H9 (cell line): ENCODE measurements around the gene CDKAL1. TPM values are rescaled to one million over a fixed set of nuclear protein-coding genes. Genes with fewer than 3 reads are reported as not detected.

Source experiments
- DNase-seq: peaks from one replicate; pipeline ENCODE4 v3.0.0-alpha.2; 2017
- H2AFZ ChIP-seq: one replicate; pipeline ENCODE4 v1.6.1; 2013; ENCODE audit warnings: mild to moderate bottlenecking, low read length, control low read depth, moderate library complexity
- H2AK5ac ChIP-seq: 2 replicates; pipeline ENCODE4 v1.6.1; 2013; ENCODE audit warnings: low read length, control low read depth, mixed read lengths; ENCODE audit not compliant: insufficient read length
- H2BK120ac ChIP-seq: one replicate; pipeline ENCODE4 v1.6.1; 2013; ENCODE audit warnings: low read depth, mild to moderate bottlenecking, low read length, control low read depth, inconsistent platforms; ENCODE audit not compliant: poor library complexity, severe bottlenecking
- H2BK12ac ChIP-seq: 2 replicates; pipeline ENCODE4 v1.6.1; 2013; ENCODE audit warnings: low read length, control low read depth, mixed read lengths, low read depth; ENCODE audit not compliant: insufficient read length
- H2BK15ac ChIP-seq: 2 replicates; pipeline ENCODE4 v1.6.1; 2013; ENCODE audit warnings: low read depth, low read length, control low read depth
- H2BK20ac ChIP-seq: one replicate; pipeline ENCODE4 v1.6.1; 2013; ENCODE audit warnings: low read depth, mild to moderate bottlenecking, low read length, control low read depth, inconsistent platforms; ENCODE audit not compliant: poor library complexity, severe bottlenecking
- H2BK5ac ChIP-seq: 2 replicates; pipeline ENCODE4 v1.6.1; 2013; ENCODE audit warnings: low read length, control low read depth, mixed read lengths; ENCODE audit not compliant: insufficient read length
- H3K14ac ChIP-seq: 2 replicates; pipeline ENCODE4 v1.6.1; 2013; ENCODE audit warnings: low read length, control low read depth; ENCODE audit not compliant: insufficient read depth
- H3K18ac ChIP-seq: 2 replicates; pipeline ENCODE4 v1.6.1; 2013; ENCODE audit warnings: low read depth, mild to moderate bottlenecking, mixed read lengths, low read length, control low read depth; ENCODE audit not compliant: insufficient read length
- H3K23ac ChIP-seq: 2 replicates; pipeline ENCODE4 v1.6.1; 2013; ENCODE audit warnings: low read length, control low read depth, mixed read lengths, low read depth; ENCODE audit not compliant: insufficient read length
- H3K23me2 ChIP-seq: 2 replicates; pipeline ENCODE4 v1.6.1; 2013; ENCODE audit warnings: low read depth, mild to moderate bottlenecking, mixed read lengths, low read length, control low read depth; ENCODE audit not compliant: insufficient read length, poor library complexity, severe bottlenecking
- H3K27ac ChIP-seq: 2 replicates; pipeline ENCODE4 v1.5.1; 2013; ENCODE audit warnings: low read length, control low read depth, mixed read lengths, low read depth; ENCODE audit not compliant: insufficient read length
- H3K27me3 ChIP-seq: 2 replicates; pipeline ENCODE4 v1.6.1; 2013; ENCODE audit warnings: low read length, control low read depth, inconsistent platforms; ENCODE audit not compliant: insufficient read depth
- H3K4ac ChIP-seq: 2 replicates; pipeline ENCODE4 v1.6.1; 2013; ENCODE audit warnings: low read depth, mild to moderate bottlenecking, control low read depth, inconsistent platforms, low read length, moderate library complexity
- H3K4me1 ChIP-seq: 2 replicates; pipeline ENCODE4 v1.6.1; 2013; ENCODE audit warnings: low read length, control low read depth, inconsistent platforms; ENCODE audit not compliant: insufficient read depth
- H3K4me2 ChIP-seq: 2 replicates; pipeline ENCODE4 v1.6.1; 2013; ENCODE audit warnings: low read length, control low read depth, mixed read lengths; ENCODE audit not compliant: insufficient read length, insufficient read depth
- H3K56ac ChIP-seq: 2 replicates; pipeline ENCODE4 v1.6.1; 2013; ENCODE audit warnings: low read depth, mild to moderate bottlenecking, mixed read lengths, low read length, control low read depth; ENCODE audit not compliant: insufficient read length
- H3K79me1 ChIP-seq: 2 replicates; pipeline ENCODE4 v1.6.1; 2013; ENCODE audit warnings: low read depth, mild to moderate bottlenecking, moderate library complexity, low read length, control low read depth, inconsistent platforms; ENCODE audit not compliant: insufficient read depth, poor library complexity, severe bottlenecking
- H3K79me2 ChIP-seq: 2 replicates; pipeline ENCODE4 v1.6.1; 2013; ENCODE audit warnings: low read length, control low read depth, inconsistent platforms; ENCODE audit not compliant: insufficient read depth
- H3K9ac ChIP-seq: 2 replicates; pipeline ENCODE4 v1.6.1; 2013; ENCODE audit warnings: low read length, control low read depth, mixed read lengths; ENCODE audit not compliant: insufficient read length; ENCODE audit errors: extremely low read depth
- H3K9me3 ChIP-seq: one replicate; pipeline ENCODE4 v1.6.1; 2013; ENCODE audit warnings: low read depth, low read length, inconsistent platforms; ENCODE audit not compliant: control insufficient read depth
- H3T11ph ChIP-seq: one replicate; pipeline ENCODE4 v1.6.1; 2013; ENCODE audit warnings: mild to moderate bottlenecking, low read length, control low read depth, inconsistent platforms
- H4K20me1 ChIP-seq: one replicate; pipeline ENCODE4 v1.6.1; 2013; ENCODE audit not compliant: control insufficient read depth, insufficient read length, insufficient read depth
- H4K5ac ChIP-seq: 2 replicates; pipeline ENCODE4 v1.6.1; 2013; ENCODE audit warnings: low read depth, mild to moderate bottlenecking, mixed read lengths, low read length, control low read depth; ENCODE audit not compliant: insufficient read length
- H4K8ac ChIP-seq: replicated peaks from 2 replicates; pipeline ENCODE4 v1.6.1; 2013; ENCODE audit warnings: low read length, control low read depth, mixed read lengths, low read depth; ENCODE audit not compliant: insufficient read length
- H4K91ac ChIP-seq: 2 replicates; pipeline ENCODE4 v1.6.1; 2013; ENCODE audit warnings: low read depth, mild to moderate bottlenecking, moderate library complexity, mixed read lengths, low read length, control low read depth; ENCODE audit not compliant: insufficient read length
- H3K27ac Mint-ChIP-seq, 3 experiments: 2 replicates in 2 of 3; 3 replicates in 1 of 3; pipeline ENCODE4 v1.8.0; 2020 to 2021; ENCODE audit warnings: mixed read lengths in 3 of 3, mild to moderate bottlenecking in 1 of 3, moderate library complexity in 1 of 3
- H3K27me3 Mint-ChIP-seq: 2 replicates; pipeline ENCODE4 v1.8.0; 2021; ENCODE audit warnings: low read depth, mild to moderate bottlenecking, moderate library complexity, mixed read lengths
- H3K36me3 Mint-ChIP-seq, 3 experiments: 2 replicates in 2 of 3; 3 replicates in 1 of 3; pipeline ENCODE4 v1.8.0; 2020 to 2021; ENCODE audit warnings: low read depth in 3 of 3, mixed read lengths in 3 of 3; ENCODE audit not compliant: insufficient read depth in 1 of 3
- H3K4me1 Mint-ChIP-seq, 2 experiments: 2 replicates each; pipeline ENCODE4 v1.8.0; 2020; ENCODE audit warnings: mixed read lengths in 2 of 2
- H3K4me3 Mint-ChIP-seq, 2 experiments: 2 replicates in 1 of 2; 3 replicates in 1 of 2; pipeline ENCODE4 v1.8.0; 2020 to 2021; ENCODE audit warnings: mild to moderate bottlenecking in 2 of 2, mixed read lengths in 2 of 2, moderate library complexity in 1 of 2
- H3K9me3 Mint-ChIP-seq, 2 experiments: 2 replicates in 1 of 2; 3 replicates in 1 of 2; pipeline ENCODE4 v1.8.0; 2020; ENCODE audit warnings: mild to moderate bottlenecking in 2 of 2, mixed read lengths in 2 of 2, moderate library complexity in 1 of 2
- WGBS: extraction: QIAGEN DNeasy Blood & Tissue Kit; methylation state at CpG from one replicate; pipeline ENCODE4 v1.1.7; 2013; ENCODE audit warnings: missing lambda C conversion rate, low lambda C conversion rate, mixed read lengths; ENCODE audit not compliant: insufficient read length; ENCODE audit errors: extremely low coverage; 5-methylcytosine and 5-hydroxymethylcytosine counted together
- total RNA-seq: library from RNA; stranded (reverse); gene quantifications from 2 replicates; pipeline ENCODE4 v1.2.1, GENCODE V29; 2021
- TF ChIP-seq, protein P1 (sequence below): fragments of 200-600 bp; sonication (generic); conservative IDR thresholded peaks from 3 replicates; pipeline ENCODE4 v1.8.0; 2021; ENCODE audit warnings: antibody characterized with exemption, mild to moderate bottlenecking

Gene CDKAL1
- total RNA-seq, 1 experiment from 2014 or later, result 23.0 TPM

- Histone ChIP-seq H4K20me1 (no peaks in the 10 kb centered on the region), H3K56ac (no peak overlapping the region), H3K4me1 (peaks cover 5% of the 10 kb centered on the region; the same call in 1 of the 2 replicates), H2AK5ac (no peak overlapping the region), H3K4ac (no peak overlapping the region), H3K9me3 (no peaks in the 10 kb centered on the region), H3K23ac (no peak overlapping the region), H3K4me2 (no peak overlapping the region), H3K79me1 (no peaks in the 10 kb centered on the region), H2AFZ (no peak overlapping the region), H3K23me2 (no peaks in the 10 kb centered on the region), H3K27me3 (no peaks in the 10 kb centered on the region), H2BK12ac (no peak overlapping the region), H3K18ac (no peak overlapping the region), H2BK5ac (no peak overlapping the region), H2BK20ac (no peak overlapping the region), H4K5ac (no peak overlapping the region), H4K8ac (no peak overlapping the region), H3K79me2 (no peaks in the 10 kb centered on the region), H2BK15ac (no peak overlapping the region), H3K14ac (no peak overlapping the region), H2BK120ac (no peak overlapping the region), H3K9ac (no peak overlapping the region), H3T11ph (no peak overlapping the region), H3K27ac (no peak overlapping the region), H4K91ac (no peak overlapping the region)
- no peak for DNase-seq
- TF ChIP-seq, protein P1, sequence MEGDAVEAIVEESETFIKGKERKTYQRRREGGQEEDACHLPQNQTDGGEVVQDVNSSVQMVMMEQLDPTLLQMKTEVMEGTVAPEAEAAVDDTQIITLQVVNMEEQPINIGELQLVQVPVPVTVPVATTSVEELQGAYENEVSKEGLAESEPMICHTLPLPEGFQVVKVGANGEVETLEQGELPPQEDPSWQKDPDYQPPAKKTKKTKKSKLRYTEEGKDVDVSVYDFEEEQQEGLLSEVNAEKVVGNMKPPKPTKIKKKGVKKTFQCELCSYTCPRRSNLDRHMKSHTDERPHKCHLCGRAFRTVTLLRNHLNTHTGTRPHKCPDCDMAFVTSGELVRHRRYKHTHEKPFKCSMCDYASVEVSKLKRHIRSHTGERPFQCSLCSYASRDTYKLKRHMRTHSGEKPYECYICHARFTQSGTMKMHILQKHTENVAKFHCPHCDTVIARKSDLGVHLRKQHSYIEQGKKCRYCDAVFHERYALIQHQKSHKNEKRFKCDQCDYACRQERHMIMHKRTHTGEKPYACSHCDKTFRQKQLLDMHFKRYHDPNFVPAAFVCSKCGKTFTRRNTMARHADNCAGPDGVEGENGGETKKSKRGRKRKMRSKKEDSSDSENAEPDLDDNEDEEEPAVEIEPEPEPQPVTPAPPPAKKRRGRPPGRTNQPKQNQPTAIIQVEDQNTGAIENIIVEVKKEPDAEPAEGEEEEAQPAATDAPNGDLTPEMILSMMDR, result no peak
- no peak overlapping the region for H3K4me3 Mint-ChIP-seq
- peaks cover 10 to 16% of the 10 kb centered on the region in 2 experiments for H3K4me1 Mint-ChIP-seq
- H3K36me3 Mint-ChIP-seq, result peaks cover 5 to 12% (median 9%) of the 10 kb centered on the region in 3 experiments
- no peak overlapping the region for H3K27ac Mint-ChIP-seq
- no CpG with 5 or more reads among the region's 2 CpGs for WGBS
- H3K27me3 Mint-ChIP-seq, result no peaks in the 10 kb centered on the region
- peaks cover 7 to 10% of the 10 kb centered on the region in 2 experiments; a peak in 3 of 5 replicates for H3K9me3 Mint-ChIP-seq
Observed at GRCh38 chr6:21075986-21076385, 541.7 kb downstream of the CDKAL1 start.
